CD4-positive, alpha-beta T cell (primary cell): Measurements from ENCODE around the gene FOXN1. TPM values are rescaled to one million over a fixed set of nuclear protein-coding genes. Genes with fewer than 3 reads are reported as not detected.

Experiments used
- ATAC-seq: fragments of 200-7000 bp; cut with Tn5 transposase; one replicate; pipeline ENCODE4 v1.10.0; 2022; ENCODE audit warnings: mild to moderate bottlenecking; ENCODE audit not compliant: poor library complexity
- CTCF ChIA-PET: fragments of 350-600 bp; sonication (Branson Sonifier 250); formaldehyde crosslinking; loops from one replicate; lab custom pipeline; 2021; ENCODE audit warnings: antibody characterized with exemption, inconsistent platforms; lab: Charles Lee
- POLR2A ChIA-PET: fragments of 350-600 bp; sonication (Branson Sonifier 250); formaldehyde crosslinking; loops from one replicate; lab custom pipeline; 2021; ENCODE audit warnings: antibody characterized with exemption, inconsistent platforms; lab: Charles Lee
- DNase-seq, 14 experiments: peaks; one replicate each; pipeline ENCODE4 v3.0.0-alpha.2; 2013 to 2020; ENCODE audit warnings: mixed read lengths in 2 of 14
- H3K27ac ChIP-seq, 2 donors: one replicate each; pipeline versions ENCODE4 v1.5.1 to v1.7.0; 2013; ENCODE audit warnings: low read length in 2 of 2, low read depth in 1 of 2, mild to moderate bottlenecking in 1 of 2
- H3K27me3 ChIP-seq, 2 experiments: 1 replicate in 1 of 2; 2 replicates in 1 of 2; pipeline versions ENCODE4 v1.6.1 to v1.7.0; 2013; ENCODE audit warnings: low read length in 2 of 2, control low read depth in 1 of 2, mild to moderate bottlenecking in 1 of 2, moderate library complexity in 1 of 2; ENCODE audit not compliant: insufficient read depth in 2 of 2, control insufficient read depth in 1 of 2
- H3K36me3 ChIP-seq: one replicate; pipeline ENCODE4 v1.6.1; 2013; ENCODE audit warnings: low read length, control low read depth; ENCODE audit not compliant: insufficient read depth
- H3K4me1 ChIP-seq: one replicate; pipeline ENCODE4 v1.6.1; 2013; ENCODE audit warnings: low read length, control low read depth; ENCODE audit not compliant: insufficient read depth
- H3K4me3 ChIP-seq: one replicate; pipeline ENCODE4 v1.5.1; 2013; ENCODE audit warnings: mild to moderate bottlenecking, low read length, moderate library complexity
- H3K9me3 ChIP-seq, 2 experiments: 1 replicate in 1 of 2; 2 replicates in 1 of 2; pipeline versions ENCODE4 v1.6.1 to v1.7.0; 2013; ENCODE audit warnings: low read length in 2 of 2, mild to moderate bottlenecking in 2 of 2, control low read depth in 1 of 2, moderate library complexity in 1 of 2; ENCODE audit not compliant: control insufficient read depth in 1 of 2, insufficient read depth in 1 of 2
- H3K27ac Mint-ChIP-seq: one replicate; pipeline ENCODE4 v1.8.0; 2020; ENCODE audit warnings: mixed read lengths
- H3K27me3 Mint-ChIP-seq: one replicate; pipeline ENCODE4 v1.8.0; 2021; ENCODE audit warnings: mixed read lengths
- H3K36me3 Mint-ChIP-seq: one replicate; pipeline ENCODE4 v1.8.0; 2021; ENCODE audit warnings: low read depth, mixed read lengths
- H3K4me1 Mint-ChIP-seq: one replicate; pipeline ENCODE4 v1.8.0; 2021; ENCODE audit warnings: low read depth, mixed read lengths
- H3K4me3 Mint-ChIP-seq: one replicate; pipeline ENCODE4 v1.8.0; 2020; ENCODE audit warnings: mild to moderate bottlenecking, mixed read lengths
- H3K9me3 Mint-ChIP-seq: one replicate; pipeline ENCODE4 v1.8.0; 2020; ENCODE audit warnings: mixed read lengths
- CTCF ChIP-seq: fragments of 200-600 bp; IDR thresholded peaks from one replicate; pipeline ENCODE4 v1.8.0; 2022; ENCODE audit warnings: antibody characterized with exemption, mild to moderate bottlenecking
- intact Hi-C, 2 experiments: fragments of 100-400 bp; cut with DNase I in 1 of 2; cut with micrococcal nuclease in 1 of 2; formaldehyde crosslinking; loops; one replicate each; pipeline versions ENCODE4 v1.15.1 to v1.9.0; 2023 to 2025; cut with DNase I, micrococcal nuclease
- total RNA-seq, 174 experiments: library from RNA in 2 of 174; stranded (reverse) in 2 of 174; gene quantifications; one replicate each; pipeline ENCODE4 v1.2.3 and lab custom pipeline; 2021 to 2026

FOXN1 gene
- total RNA-seq, 2 experiments from 2014 or later = not detected

- intact Hi-C loops = no loop called here
- H3K9me3 Mint-ChIP-seq = no peaks in the 10 kb centered on the region
- H3K4me1 ChIP-seq = no peaks in the 10 kb centered on the region
- POLR2A ChIA-PET = no interaction called here
- H3K36me3 Mint-ChIP-seq = no peaks in the 10 kb centered on the region
- peaks cover 0 to 4% of the 10 kb centered on the region in 2 experiments for H3K27me3 ChIP-seq
- no peaks in the 10 kb centered on the region for H3K9me3 ChIP-seq
- no peaks in the 10 kb centered on the region for H3K36me3 ChIP-seq
- H3K27ac ChIP-seq = no peak overlapping the region
- H3K27me3 Mint-ChIP-seq = peaks cover 8% of the 10 kb centered on the region
- CTCF ChIA-PET = no interaction called here
- TF ChIP-seq CTCF = no peak
- no peak overlapping the region for H3K4me3 Mint-ChIP-seq
- ATAC-seq (no peak), DNase-seq (no peak)
- H3K4me1 Mint-ChIP-seq = no peaks in the 10 kb centered on the region
- H3K27ac Mint-ChIP-seq = no peak overlapping the region
- no peak overlapping the region for H3K4me3 ChIP-seq
These were observed 4.5 kb upstream of the FOXN1 start for GRCh38 chr17:28501421-28502284.

- no peak for TF ChIP-seq CTCF
- POLR2A ChIA-PET = no interaction called here
- Mint-ChIP-seq H3K4me1 (no peaks in the 10 kb centered on the region), H3K27me3 (peaks cover 12% of the 10 kb centered on the region), H3K27ac (no peak overlapping the region), H3K36me3 (no peaks in the 10 kb centered on the region), H3K4me3 (no peak overlapping the region), H3K9me3 (no peaks in the 10 kb centered on the region)
- ATAC-seq (no peak), DNase-seq (no peak)
- H3K4me3 ChIP-seq = no peak overlapping the region
- H3K27me3 ChIP-seq = peaks cover 0 to 8% of the 10 kb centered on the region in 2 experiments
- CTCF ChIA-PET = interaction anchor here (0.8 kb wide), 1 partner anchor 45 kb away, joined by 4 read pairs; no protein-coding TSS in a partner anchor
- H3K36me3 ChIP-seq = no peaks in the 10 kb centered on the region
- no peaks in the 10 kb centered on the region for H3K4me1 ChIP-seq
- H3K9me3 ChIP-seq = no peaks in the 10 kb centered on the region
- H3K27ac ChIP-seq = no peak overlapping the region
- intact Hi-C loops = no loop called here
These were observed 2.7 kb upstream of the FOXN1 start for GRCh38 chr17:28503420-28503819.

- Histone ChIP-seq H3K27ac (no peak overlapping the region), H3K4me3 (no peak overlapping the region), H3K4me1 (no peaks in the 10 kb centered on the region), H3K27me3 (peaks cover 7 to 21% of the 10 kb centered on the region in 2 experiments), H3K36me3 (no peaks in the 10 kb centered on the region), H3K9me3 (no peaks in the 10 kb centered on the region)
- TF ChIP-seq CTCF = no peak
- H3K4me3 Mint-ChIP-seq = no peak overlapping the region
- H3K36me3 Mint-ChIP-seq = no peaks in the 10 kb centered on the region
- DNase-seq = no peak
- POLR2A ChIA-PET = no interaction called here
- no peaks in the 10 kb centered on the region for H3K9me3 Mint-ChIP-seq
- CTCF ChIA-PET = no interaction called here
- peaks cover 32% of the 10 kb centered on the region for H3K27me3 Mint-ChIP-seq
- H3K27ac Mint-ChIP-seq = no peak overlapping the region
- no peak for ATAC-seq
- intact Hi-C loops = no loop called here
- no peaks in the 10 kb centered on the region for H3K4me1 Mint-ChIP-seq
These were observed 777 bp downstream of the FOXN1 start for GRCh38 chr17:28506763-28507487.
